NK-92 (cell line): ENCODE measurements around the gene RAB8B.
"Not testable (repeated sequence)": the region's sequence is repeated elsewhere in the genome, so short reads cannot be mapped to it uniquely, and the experiment has no call there.

Experiments used
- DNase-seq: peaks from one replicate; lab custom pipeline; 2025; ENCODE audit not compliant: unreplicated experiment; lab: John Stamatoyannopoulos, UW

RAB8B gene

GRCh38 chr15:63203451-63204090, 14.2 kb downstream of the RAB8B start:
- no peak for DNase-seq

GRCh38 chr15:63206079-63206478, 16.7 kb downstream of the RAB8B start:
- DNase-seq, result no peak

GRCh38 chr15:63208824-63209223, 19.4 kb downstream of the RAB8B start:
- DNase-seq, result not testable (repeated sequence)

- no peak for DNase-seq
Measured at GRCh38 chr15:63210151-63211091, 21.0 kb downstream of the RAB8B start.

GRCh38 chr15:63211092-63211490, 21.7 kb downstream of the RAB8B start:
- DNase-seq, result no peak

DNA sequence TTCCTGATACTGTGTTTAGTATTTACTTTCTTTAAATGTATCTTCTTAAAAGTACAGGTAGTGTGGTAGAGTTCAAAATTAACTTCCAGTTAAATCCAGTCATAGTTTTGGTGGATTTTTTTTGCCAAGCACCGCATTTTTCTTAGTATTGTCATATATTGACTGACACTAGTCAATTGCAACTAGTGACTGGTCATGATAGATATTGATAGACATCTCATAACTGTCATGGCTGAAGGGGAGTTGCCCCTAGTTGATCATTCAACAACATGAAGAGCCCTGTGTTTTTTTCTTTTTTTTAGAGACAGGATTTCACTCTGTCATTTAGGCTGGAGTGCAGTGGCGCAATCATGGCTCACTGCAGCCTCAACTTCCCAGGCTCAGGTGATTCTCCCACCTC, 22.1 kb downstream of the RAB8B start:
- no peak for DNase-seq

GRCh38 chr15:63212050-63213004, 22.9 kb downstream of the RAB8B start:
- DNase-seq, result no peak

DNA sequence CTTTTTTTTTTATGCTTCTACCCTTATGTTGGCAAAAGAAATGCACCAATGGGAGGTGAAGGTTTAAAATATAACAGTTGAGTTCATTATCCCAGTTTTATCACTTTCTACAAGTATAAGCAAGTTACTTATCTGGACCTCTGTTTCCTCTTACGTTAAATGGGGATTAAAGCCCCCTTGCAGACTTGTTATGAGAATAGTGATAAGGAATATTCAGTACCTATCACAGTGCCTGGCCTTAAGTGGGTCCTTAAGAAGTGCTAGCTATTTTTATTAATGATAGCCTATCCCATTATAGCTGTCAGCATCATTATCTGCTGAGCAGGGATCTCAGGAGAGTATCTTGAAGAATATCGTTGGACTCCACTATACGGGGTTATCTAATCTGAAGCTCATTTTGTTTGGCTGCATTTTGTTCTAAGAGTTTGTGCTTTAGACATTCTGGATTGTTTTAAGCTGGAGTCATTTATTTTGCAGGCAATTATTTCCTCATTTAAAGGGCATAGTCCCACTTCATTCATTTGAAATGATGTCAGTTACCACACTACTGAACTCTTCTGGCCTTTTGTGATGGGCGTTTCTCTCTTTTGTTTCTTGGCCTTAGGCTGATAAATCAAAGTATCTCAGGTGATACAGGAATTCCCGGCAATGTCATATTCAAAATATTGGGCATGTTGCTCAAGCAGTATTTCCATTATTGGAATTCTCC, 28.8 kb downstream of the RAB8B start:
- DNase-seq, result no peak

DNA sequence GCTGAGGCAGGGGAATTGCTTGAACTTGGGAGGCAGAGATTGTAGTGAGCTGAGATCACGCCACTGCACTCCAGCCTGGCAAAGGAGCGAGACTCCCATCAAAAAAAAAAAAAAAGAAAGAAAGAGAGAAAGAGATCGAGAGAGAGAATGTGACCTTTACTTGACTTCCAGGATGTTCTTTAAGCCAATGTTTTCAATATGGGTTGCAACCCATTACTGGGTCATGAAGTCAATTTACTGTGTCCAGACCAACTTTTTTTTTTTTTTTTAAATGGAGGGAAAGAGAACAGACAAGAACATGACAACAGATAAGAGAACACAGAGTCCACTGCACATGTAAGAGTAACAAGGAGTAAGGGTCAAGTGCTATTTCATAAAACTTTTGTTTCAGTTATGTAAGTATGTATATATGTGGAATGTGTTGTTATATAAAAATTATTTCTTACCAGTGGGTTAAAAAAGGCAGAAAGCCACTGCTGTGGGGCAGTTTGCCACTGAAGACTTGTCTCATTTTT, 29.8 kb downstream of the RAB8B start:
- DNase-seq, result no peak

DNA sequence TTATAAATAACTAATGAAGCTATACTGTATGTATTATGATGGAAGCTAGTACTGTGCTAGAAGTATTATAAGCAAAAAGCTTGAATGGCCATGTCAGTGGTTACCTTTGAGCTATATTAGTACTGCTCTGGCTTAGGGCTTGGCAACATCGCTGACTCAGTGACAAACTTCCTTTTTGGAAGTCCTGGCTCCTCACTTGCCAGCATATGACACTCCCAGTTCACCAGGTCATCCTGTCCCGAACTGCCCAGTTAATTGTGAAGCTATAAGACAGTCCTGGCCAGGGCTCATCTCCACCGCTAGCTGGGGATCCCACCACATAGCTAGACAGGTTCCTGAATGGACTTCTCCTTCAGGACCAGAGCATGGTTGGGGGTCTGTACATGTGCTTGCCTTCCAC, 31.9 kb downstream of the RAB8B start:
- DNase-seq, result no peak

GRCh38 chr15:63223463-63223862, 34.1 kb downstream of the RAB8B start:
- DNase-seq, result no peak

DNA sequence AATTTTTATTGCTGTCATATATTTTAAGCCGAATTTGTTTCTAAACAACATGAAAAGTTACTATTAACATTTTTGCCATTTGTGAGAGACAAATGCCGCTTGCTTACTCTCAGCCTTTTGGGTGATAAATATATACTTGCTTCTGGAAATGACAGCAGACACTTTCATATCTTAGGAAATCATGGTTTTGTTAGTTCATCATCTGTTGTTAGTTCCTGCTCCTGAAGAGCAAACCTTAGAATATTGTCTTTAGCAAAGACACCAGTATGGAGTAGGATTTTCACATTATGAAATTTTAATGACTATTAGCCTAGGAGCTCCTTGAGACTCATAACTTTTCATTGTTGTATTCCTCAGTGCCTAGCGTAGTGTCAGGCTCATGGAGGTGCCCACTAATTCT, 36.0 kb downstream of the RAB8B start:
- no peak for DNase-seq

DNA sequence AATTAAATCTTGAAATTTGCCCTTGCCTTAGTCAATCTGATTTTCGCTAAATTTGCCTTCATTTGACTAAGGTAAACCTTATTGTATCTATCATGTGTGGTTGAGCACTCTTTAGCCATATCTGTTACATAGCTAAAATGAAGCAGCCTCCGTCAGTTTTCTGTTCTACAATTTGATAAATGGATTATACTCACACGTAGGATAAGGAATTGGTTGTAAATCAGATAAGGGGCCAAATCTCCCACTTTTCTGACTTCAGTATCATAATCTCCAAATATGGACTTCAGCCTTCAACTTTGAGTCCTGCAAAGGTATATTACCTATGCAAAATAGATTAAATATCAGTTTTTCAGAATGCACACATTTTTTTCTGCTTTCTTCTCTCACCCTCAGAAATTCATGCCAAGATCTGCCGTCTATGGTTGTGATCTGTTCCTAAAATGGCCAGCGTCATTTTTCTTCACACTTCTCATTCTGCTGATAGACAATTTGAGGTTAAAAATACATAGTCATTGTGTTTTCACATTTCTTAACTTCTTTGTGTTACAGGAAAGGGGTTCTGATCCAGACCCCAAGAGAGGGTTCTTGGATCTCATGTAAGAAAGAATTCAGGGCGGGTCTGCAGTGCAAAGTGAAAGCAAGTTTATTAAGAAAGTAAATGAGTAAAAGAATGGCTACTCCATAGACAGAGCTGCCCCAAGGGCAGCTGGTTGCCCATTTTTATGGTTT, 36.9 kb downstream of the RAB8B start:
- DNase-seq, result no peak

DNA sequence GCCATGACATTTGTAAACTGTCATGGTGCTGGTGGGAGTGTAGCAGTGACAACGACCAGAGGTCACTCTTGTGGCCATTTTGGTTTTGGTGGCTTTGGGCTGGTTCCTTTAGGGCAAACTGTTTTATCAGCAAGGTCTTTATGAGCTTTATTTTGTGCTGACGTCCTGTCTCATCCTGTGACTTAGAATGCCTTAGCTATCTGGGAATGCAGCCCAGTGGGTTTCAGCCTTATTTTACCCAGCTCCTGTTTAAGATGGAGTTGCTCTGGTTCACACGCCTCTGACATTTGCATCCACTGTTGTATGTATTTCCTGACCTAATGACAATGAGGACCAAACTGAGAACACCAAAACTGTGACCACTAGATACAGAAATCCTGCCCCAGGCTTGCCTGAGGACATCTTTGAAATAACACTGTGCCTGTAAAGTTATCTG, 37.6 kb downstream of the RAB8B start:
- DNase-seq, result no peak

- no peak for DNase-seq
Measured at GRCh38 chr15:63227689-63228088, 38.3 kb downstream of the RAB8B start.

DNA sequence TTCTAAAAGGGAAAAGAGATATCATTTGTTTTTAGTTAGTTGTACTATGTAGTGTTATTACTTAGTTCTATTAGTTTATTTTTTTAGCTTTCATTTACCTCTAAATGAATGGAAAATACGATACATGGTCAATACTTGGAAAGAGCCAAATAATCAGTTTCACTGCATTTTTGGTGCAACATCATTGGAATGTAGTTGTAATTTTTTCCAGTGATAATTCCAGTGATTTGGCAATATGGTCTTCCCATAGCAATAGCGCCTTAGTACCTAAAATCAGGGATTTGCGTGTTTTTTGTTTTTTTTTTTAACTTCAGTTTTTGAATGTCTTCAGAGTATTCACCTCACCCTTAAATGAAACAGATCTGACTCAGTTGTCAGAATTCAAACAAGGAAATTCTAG, 41.8 kb downstream of the RAB8B start:
- no peak for DNase-seq

GRCh38 chr15:63231706-63232105, 42.3 kb downstream of the RAB8B start:
- no peak for DNase-seq

GRCh38 chr15:63232405-63232804, 43.0 kb downstream of the RAB8B start:
- no peak for DNase-seq

DNA sequence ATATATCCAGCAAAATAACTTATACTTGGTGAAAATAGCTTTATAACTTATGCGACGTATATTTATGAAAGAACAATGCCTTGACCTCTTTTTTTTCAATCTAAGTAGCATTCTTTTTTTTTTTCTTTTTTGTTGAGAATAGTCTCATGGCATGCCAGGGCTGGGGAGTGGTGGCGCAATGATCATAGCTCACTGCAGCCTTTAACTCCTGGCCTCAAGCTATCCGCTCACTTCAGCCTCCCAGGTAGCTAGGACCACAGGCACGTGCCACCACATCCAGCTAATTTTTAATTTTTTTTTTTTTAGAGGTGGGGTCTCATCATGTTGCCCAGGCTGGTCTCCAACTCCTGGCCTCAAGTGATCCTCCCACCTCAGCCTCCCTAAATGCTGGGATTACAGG, 43.5 kb downstream of the RAB8B start:
- no peak for DNase-seq
